Measurements from ENCODE around the gene PMVK.

DNA sequence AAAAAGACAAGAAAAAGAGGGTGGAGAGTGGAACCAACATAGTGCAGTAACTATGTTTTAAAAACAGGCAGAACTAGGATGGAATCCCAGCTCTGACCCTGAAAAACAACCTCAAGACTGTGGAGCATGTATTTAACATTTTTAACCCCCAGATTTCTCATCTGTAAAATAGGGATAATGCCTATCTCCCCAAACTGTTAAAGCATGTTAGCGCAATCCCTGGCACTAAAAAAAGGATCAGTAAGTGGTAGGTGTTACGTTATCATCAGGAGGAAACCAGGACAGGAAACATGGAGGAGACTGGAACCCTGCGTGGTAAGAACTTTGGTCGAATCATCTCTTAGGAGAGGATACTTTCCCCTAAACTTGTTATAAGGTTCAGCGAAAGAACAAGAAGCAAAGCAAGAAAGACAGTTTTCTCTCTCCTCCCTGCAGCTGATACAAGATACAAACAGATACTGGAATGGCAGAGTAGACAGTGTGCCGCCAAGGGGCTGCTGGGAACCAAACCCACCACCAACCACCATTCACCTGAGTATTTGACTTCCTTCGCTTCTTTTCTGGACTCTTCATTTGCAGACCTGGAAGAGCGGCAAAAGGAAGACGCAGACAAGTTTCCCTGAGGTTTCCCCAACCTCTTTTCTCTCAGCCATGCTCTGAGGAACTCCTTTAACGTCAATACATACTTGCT, 24.1 kb upstream of the PMVK start:
- TF ChIP-seq POLR2A (IDR thresholded peaks at IDR 0.05), result no peak
- no peak for TF ChIP-seq CTCF (IDR thresholded peaks at IDR 0.05)
